GM23338 (cell line): ENCODE data around the gene SPATA4. TPM values are rescaled to one million over a fixed set of nuclear protein-coding genes. Genes with fewer than 3 reads are reported as not detected.

ENCODE experiments used
- ATAC-seq: fragments of 200-7000 bp; cut with Tn5 transposase; 3 replicates; pipeline ENCODE4 v1.9.1; 2020
- DNase-seq: peaks from one replicate; pipeline ENCODE4 v3.0.0-alpha.2; 2015; ENCODE audit warnings: low spot score
- H2AFZ ChIP-seq: fragments of 200-600 bp; sonication (generic); 2 replicates; pipeline ENCODE4 v1.8.0; 2016; ENCODE audit warnings: antibody characterized with exemption, mild to moderate bottlenecking, moderate library complexity
- H3F3A ChIP-seq: fragments of 200-600 bp; sonication (generic); replicated peaks from 2 replicates; pipeline ENCODE4 v1.8.0; 2017; ENCODE audit warnings: antibody characterized with exemption, mixed run types, low read depth
- H3K27ac ChIP-seq: fragments of 200-600 bp; sonication (generic); 2 replicates; pipeline ENCODE4 v1.6.1; 2016; ENCODE audit warnings: low read depth
- H3K27me3 ChIP-seq: fragments of 200-600 bp; sonication (generic); 2 replicates; pipeline ENCODE4 v1.8.0; 2016; ENCODE audit warnings: mild to moderate bottlenecking, mixed run types, moderate library complexity; ENCODE audit not compliant: insufficient read depth
- H3K36me3 ChIP-seq: fragments of 200-600 bp; sonication (generic); 2 replicates; pipeline ENCODE4 v1.8.0; 2016; ENCODE audit warnings: mild to moderate bottlenecking; ENCODE audit not compliant: insufficient read depth
- H3K4me1 ChIP-seq: fragments of 200-600 bp; sonication (generic); 2 replicates; pipeline ENCODE4 v1.8.0; 2016; ENCODE audit warnings: mild to moderate bottlenecking, moderate library complexity; ENCODE audit not compliant: insufficient read depth
- H3K4me2 ChIP-seq: fragments of 200-600 bp; sonication (generic); 2 replicates; pipeline ENCODE4 v1.7.1; 2017; ENCODE audit warnings: mixed run types
- H3K4me3 ChIP-seq: fragments of 200-600 bp; sonication (generic); 2 replicates; pipeline ENCODE4 v1.6.1; 2016; ENCODE audit warnings: mixed run types
- H3K79me2 ChIP-seq: fragments of 200-600 bp; sonication (generic); replicated peaks from 2 replicates; pipeline ENCODE4 v1.8.0; 2017; ENCODE audit warnings: mild to moderate bottlenecking; ENCODE audit not compliant: insufficient read depth
- H3K9me2 ChIP-seq: fragments of 200-600 bp; sonication (generic); 2 replicates; pipeline ENCODE4 v1.8.0; 2017; ENCODE audit not compliant: insufficient read depth
- H4K20me1 ChIP-seq: fragments of 200-600 bp; sonication (generic); replicated peaks from 2 replicates; pipeline ENCODE4 v1.8.0; 2017; ENCODE audit warnings: mild to moderate bottlenecking; ENCODE audit not compliant: insufficient read depth
- H3K27ac Mint-ChIP-seq: 2 replicates; pipeline ENCODE4 v1.8.0; 2020; ENCODE audit warnings: inconsistent platforms, mild to moderate bottlenecking, moderate library complexity, mixed read lengths
- H3K27me3 Mint-ChIP-seq: 3 replicates; pipeline ENCODE4 v1.8.0; 2022; ENCODE audit warnings: low read depth, mild to moderate bottlenecking, moderate library complexity, mixed read lengths, inconsistent platforms; ENCODE audit not compliant: insufficient read depth, poor library complexity
- H3K36me3 Mint-ChIP-seq: 3 replicates; pipeline ENCODE4 v1.8.0; 2021; ENCODE audit warnings: low read depth, mild to moderate bottlenecking, inconsistent platforms, moderate library complexity, mixed read lengths
- H3K4me1 Mint-ChIP-seq: 3 replicates; pipeline ENCODE4 v1.8.0; 2020; ENCODE audit warnings: mild to moderate bottlenecking, inconsistent platforms, mixed read lengths
- H3K4me3 Mint-ChIP-seq: 3 replicates; pipeline ENCODE4 v1.8.0; 2021; ENCODE audit warnings: moderate library complexity, mild to moderate bottlenecking, inconsistent platforms, mixed read lengths
- H3K9me3 Mint-ChIP-seq: 3 replicates; pipeline ENCODE4 v1.8.0; 2020; ENCODE audit warnings: moderate library complexity, mild to moderate bottlenecking, inconsistent platforms, mixed read lengths
- CREB1 ChIP-seq: fragments of 250-450 bp; sonication (Bioruptor Pico); IDR thresholded peaks from 2 replicates; pipeline ENCODE4 v1.5.0; 2020; ENCODE audit warnings: low read depth, mild to moderate bottlenecking, moderate library complexity
- EZH2 ChIP-seq: fragments of 200-600 bp; sonication (generic); IDR thresholded peaks from one replicate; pipeline ENCODE4 v1.8.0; 2017; ENCODE audit warnings: antibody characterized with exemption, mild to moderate bottlenecking, low read depth; ENCODE audit not compliant: unreplicated experiment
- EZH2phosphoT487 ChIP-seq: fragments of 200-600 bp; sonication (generic); IDR thresholded peaks from one replicate; pipeline ENCODE4 v1.8.1; 2018; ENCODE audit warnings: antibody characterized with exemption; ENCODE audit not compliant: unreplicated experiment
- POLR2AphosphoS5 ChIP-seq: IDR thresholded peaks from 2 replicates; pipeline ENCODE4 v1.6.1; 2016; ENCODE audit warnings: antibody characterized with exemption, low read depth
- ZNF331 ChIP-seq: fragments of 250-450 bp; sonication (Bioruptor Pico); IDR thresholded peaks from 2 replicates; pipeline ENCODE4 v1.5.0; 2020; ENCODE audit warnings: low read depth, mild to moderate bottlenecking, moderate library complexity
- polyA plus RNA-seq: library from polyadenylated mRNA; unstranded; fragments of >200 nt; fragmentation: Nextera tagmentation; extraction: Ambion mirVana; gene quantifications from 2 replicates; pipeline ENCODE4 v1.2.1, GENCODE V29; 2016
- total RNA-seq: library from RNA; depleted of rRNA; stranded (reverse); fragments of >200 nt; shearing (Covaris generic); gene quantifications from 2 replicates; pipeline ENCODE4 v1.2.3, GENCODE V29; 2014
- TF ChIP-seq, protein P1 (sequence below): IDR thresholded peaks from 2 replicates; pipeline ENCODE4 v1.6.1; 2016; ENCODE audit warnings: antibody characterized with exemption
- TF ChIP-seq, protein P2 (sequence below): IDR thresholded peaks from one replicate; pipeline ENCODE4 v1.6.1; 2018; ENCODE audit warnings: antibody characterized with exemption; ENCODE audit not compliant: unreplicated experiment
- TF ChIP-seq, protein P3 (sequence below), 2 experiments: fragments of 200-600 bp in 1 of 2; sonication (generic) in 1 of 2; conservative IDR thresholded peaks; 2 replicates each; pipeline versions ENCODE4 v1.5.1 to v1.6.1; 2016 to 2017; ENCODE audit warnings: antibody characterized with exemption in 2 of 2, low read depth in 2 of 2, mild to moderate bottlenecking in 2 of 2, moderate library complexity in 1 of 2

The SPATA4 gene
- total and polyA plus RNA-seq, 2 experiments from 2014 or later: not detected

DNA sequence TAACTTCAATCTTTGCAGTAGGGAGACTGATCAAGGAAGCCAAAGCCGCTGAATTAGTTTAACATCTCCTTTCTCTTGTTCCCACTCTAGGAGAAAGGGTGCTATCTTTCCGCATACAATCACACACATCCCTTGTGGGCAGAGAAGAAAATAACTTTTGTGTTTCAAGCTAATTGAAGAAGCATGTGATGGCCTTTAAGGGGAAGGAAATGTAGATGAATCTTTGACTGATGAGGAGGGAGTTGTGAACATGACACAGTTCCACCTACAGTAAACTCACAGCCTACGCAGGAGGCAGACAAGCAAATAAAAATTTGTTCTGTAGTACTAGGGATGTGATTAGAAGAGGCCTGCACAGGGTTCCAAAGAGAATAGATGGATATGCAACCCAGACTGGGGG, 14.7 kb upstream of the SPATA4 start:
- DNase-seq (no peak), ATAC-seq (no peak)
- Histone ChIP-seq H3K4me3 (no peak overlapping the region), H3K4me2 (no peak overlapping the region), H3K27me3 (no peaks in the 10 kb centered on the region), H3K9me2 (no peaks in the 10 kb centered on the region; the same call in 1 of the 2 replicates), H3K36me3 (no peaks in the 10 kb centered on the region), H4K20me1 (no peaks in the 10 kb centered on the region), H3K27ac (no peak overlapping the region), H3F3A (no peaks in the 10 kb centered on the region), H3K4me1 (no peaks in the 10 kb centered on the region), H2AFZ (no peak overlapping the region), H3K79me2 (no peaks in the 10 kb centered on the region)
- H3K27ac Mint-ChIP-seq: no peak overlapping the region
- TF ChIP-seq POLR2AphosphoS5 (no peak), EZH2 (no peak), EZH2phosphoT487 (no peak)
- TF ChIP-seq, protein P1, sequence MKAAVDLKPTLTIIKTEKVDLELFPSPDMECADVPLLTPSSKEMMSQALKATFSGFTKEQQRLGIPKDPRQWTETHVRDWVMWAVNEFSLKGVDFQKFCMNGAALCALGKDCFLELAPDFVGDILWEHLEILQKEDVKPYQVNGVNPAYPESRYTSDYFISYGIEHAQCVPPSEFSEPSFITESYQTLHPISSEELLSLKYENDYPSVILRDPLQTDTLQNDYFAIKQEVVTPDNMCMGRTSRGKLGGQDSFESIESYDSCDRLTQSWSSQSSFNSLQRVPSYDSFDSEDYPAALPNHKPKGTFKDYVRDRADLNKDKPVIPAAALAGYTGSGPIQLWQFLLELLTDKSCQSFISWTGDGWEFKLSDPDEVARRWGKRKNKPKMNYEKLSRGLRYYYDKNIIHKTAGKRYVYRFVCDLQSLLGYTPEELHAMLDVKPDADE: no peak
- TF ChIP-seq, protein P2, sequence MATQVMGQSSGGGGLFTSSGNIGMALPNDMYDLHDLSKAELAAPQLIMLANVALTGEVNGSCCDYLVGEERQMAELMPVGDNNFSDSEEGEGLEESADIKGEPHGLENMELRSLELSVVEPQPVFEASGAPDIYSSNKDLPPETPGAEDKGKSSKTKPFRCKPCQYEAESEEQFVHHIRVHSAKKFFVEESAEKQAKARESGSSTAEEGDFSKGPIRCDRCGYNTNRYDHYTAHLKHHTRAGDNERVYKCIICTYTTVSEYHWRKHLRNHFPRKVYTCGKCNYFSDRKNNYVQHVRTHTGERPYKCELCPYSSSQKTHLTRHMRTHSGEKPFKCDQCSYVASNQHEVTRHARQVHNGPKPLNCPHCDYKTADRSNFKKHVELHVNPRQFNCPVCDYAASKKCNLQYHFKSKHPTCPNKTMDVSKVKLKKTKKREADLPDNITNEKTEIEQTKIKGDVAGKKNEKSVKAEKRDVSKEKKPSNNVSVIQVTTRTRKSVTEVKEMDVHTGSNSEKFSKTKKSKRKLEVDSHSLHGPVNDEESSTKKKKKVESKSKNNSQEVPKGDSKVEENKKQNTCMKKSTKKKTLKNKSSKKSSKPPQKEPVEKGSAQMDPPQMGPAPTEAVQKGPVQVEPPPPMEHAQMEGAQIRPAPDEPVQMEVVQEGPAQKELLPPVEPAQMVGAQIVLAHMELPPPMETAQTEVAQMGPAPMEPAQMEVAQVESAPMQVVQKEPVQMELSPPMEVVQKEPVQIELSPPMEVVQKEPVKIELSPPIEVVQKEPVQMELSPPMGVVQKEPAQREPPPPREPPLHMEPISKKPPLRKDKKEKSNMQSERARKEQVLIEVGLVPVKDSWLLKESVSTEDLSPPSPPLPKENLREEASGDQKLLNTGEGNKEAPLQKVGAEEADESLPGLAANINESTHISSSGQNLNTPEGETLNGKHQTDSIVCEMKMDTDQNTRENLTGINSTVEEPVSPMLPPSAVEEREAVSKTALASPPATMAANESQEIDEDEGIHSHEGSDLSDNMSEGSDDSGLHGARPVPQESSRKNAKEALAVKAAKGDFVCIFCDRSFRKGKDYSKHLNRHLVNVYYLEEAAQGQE: no peak
- TF ChIP-seq, protein P3, sequence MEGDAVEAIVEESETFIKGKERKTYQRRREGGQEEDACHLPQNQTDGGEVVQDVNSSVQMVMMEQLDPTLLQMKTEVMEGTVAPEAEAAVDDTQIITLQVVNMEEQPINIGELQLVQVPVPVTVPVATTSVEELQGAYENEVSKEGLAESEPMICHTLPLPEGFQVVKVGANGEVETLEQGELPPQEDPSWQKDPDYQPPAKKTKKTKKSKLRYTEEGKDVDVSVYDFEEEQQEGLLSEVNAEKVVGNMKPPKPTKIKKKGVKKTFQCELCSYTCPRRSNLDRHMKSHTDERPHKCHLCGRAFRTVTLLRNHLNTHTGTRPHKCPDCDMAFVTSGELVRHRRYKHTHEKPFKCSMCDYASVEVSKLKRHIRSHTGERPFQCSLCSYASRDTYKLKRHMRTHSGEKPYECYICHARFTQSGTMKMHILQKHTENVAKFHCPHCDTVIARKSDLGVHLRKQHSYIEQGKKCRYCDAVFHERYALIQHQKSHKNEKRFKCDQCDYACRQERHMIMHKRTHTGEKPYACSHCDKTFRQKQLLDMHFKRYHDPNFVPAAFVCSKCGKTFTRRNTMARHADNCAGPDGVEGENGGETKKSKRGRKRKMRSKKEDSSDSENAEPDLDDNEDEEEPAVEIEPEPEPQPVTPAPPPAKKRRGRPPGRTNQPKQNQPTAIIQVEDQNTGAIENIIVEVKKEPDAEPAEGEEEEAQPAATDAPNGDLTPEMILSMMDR (conservative IDR thresholded peaks at IDR 0.05; ENCODE audit: low read depth in 2 of 2): no peak
- peaks cover 4% of the 10 kb centered on the region; the same call in 2 of the 3 replicates for H3K9me3 Mint-ChIP-seq
- no peak overlapping the region for H3K4me3 Mint-ChIP-seq
- H3K36me3 Mint-ChIP-seq: no peaks in the 10 kb centered on the region
- H3K27me3 Mint-ChIP-seq: peaks cover 3% of the 10 kb centered on the region
- peaks cover 10% of the 10 kb centered on the region for H3K4me1 Mint-ChIP-seq

DNA sequence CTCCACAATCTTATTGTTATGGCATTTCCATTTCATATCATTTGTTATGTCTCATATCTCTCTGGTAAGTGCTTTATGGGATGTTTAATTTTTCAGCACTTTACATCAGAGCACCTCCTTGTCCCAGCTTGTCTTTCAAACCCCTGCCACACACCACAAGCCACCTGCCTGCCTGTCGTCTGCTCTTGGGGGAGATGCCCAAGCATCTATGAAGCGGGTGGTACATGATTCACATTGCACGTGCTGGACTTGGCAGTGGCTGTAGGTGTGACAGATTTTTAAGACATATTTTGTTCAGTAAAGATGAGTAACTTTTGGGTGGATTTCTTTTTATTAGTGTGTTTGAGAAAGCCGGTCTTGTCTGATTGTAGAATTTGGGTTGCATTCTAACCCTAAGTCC, 14.2 kb upstream of the SPATA4 start:
- no peaks in the 10 kb centered on the region for H3K79me2 ChIP-seq
- no peaks in the 10 kb centered on the region for H3K27me3 ChIP-seq
- H3F3A ChIP-seq: no peaks in the 10 kb centered on the region
- H4K20me1 ChIP-seq: no peaks in the 10 kb centered on the region
- Mint-ChIP-seq H3K27me3 (peaks cover 4% of the 10 kb centered on the region), H3K36me3 (no peaks in the 10 kb centered on the region), H3K27ac (no peak overlapping the region), H3K9me3 (peaks cover 4% of the 10 kb centered on the region; the same call in 2 of the 3 replicates), H3K4me1 (peaks cover 13% of the 10 kb centered on the region), H3K4me3 (no peak overlapping the region)
- ATAC-seq (no peak), DNase-seq (no peak)
- no peaks in the 10 kb centered on the region for H3K36me3 ChIP-seq
- H3K4me2 ChIP-seq: no peak overlapping the region
- no peaks in the 10 kb centered on the region for H3K4me1 ChIP-seq
- H3K9me2 ChIP-seq: no peaks in the 10 kb centered on the region; the same call in 1 of the 2 replicates
- no peak overlapping the region for H3K4me3 ChIP-seq
- no peak overlapping the region for H3K27ac ChIP-seq
- H2AFZ ChIP-seq: no peak overlapping the region
- TF ChIP-seq, protein P2: no peak
- no peak for TF ChIP-seq CREB1
- TF ChIP-seq ZNF331 (CRISPR knock-in tag): no peak
